SK-N-SH (cell line): ENCODE measurements around the gene YARS2. TPM values are rescaled to one million over a fixed set of nuclear protein-coding genes. Genes with fewer than 3 reads are reported as not detected.

Experiments used
- CTCF ChIA-PET: fragments of 300-600, 350-600 bp; formaldehyde crosslinking; extraction: SDS; loops from one replicate; lab custom pipeline; 2021; lab: Yijun Ruan, JAX
- POLR2A ChIA-PET: fragments of 350-600 bp; sonication (Branson Sonifier 250); formaldehyde crosslinking; extraction: SDS; loops from one replicate; lab custom pipeline; 2020; ENCODE audit warnings: antibody characterized with exemption, inconsistent platforms; lab: Yijun Ruan, JAX
- DNase-seq: peaks from one replicate; pipeline ENCODE4 v3.0.0; 2012
- H2AFZ ChIP-seq: fragments of 200-600 bp; sonication (generic); 2 replicates; pipeline ENCODE4 v1.8.1; 2016; ENCODE audit warnings: antibody characterized with exemption, mild to moderate bottlenecking, low read depth
- H3F3A ChIP-seq: fragments of 200-600 bp; sonication (generic); replicated peaks from 2 replicates; pipeline ENCODE3; 2016; ENCODE audit warnings: antibody characterized with exemption, mild to moderate bottlenecking; ENCODE audit not compliant: insufficient read depth
- H3K27ac ChIP-seq, 2 experiments: fragments of 200-500 bp in 1 of 2; fragments of 200-600 bp in 1 of 2; sonication (Bioruptor generic) in 1 of 2; sonication (generic), shearing (Covaris generic) in 1 of 2; 2 replicates each; pipeline versions ENCODE4 v1.5.1 to v1.6.1; 2014 to 2016; ENCODE audit warnings: low read depth in 2 of 2, inconsistent platforms in 1 of 2, low read length in 1 of 2, mild to moderate bottlenecking in 1 of 2, mixed read lengths in 1 of 2
- H3K27me3 ChIP-seq: fragments of 200-600 bp; sonication (generic), shearing (Covaris generic); 2 replicates; pipeline ENCODE4 v1.6.1; 2016; ENCODE audit warnings: mixed run types; ENCODE audit not compliant: insufficient read depth
- H3K36me3 ChIP-seq, 2 experiments: fragments of 200-500 bp in 1 of 2; fragments of 200-600 bp in 1 of 2; sonication (Bioruptor generic) in 1 of 2; sonication (generic) in 1 of 2; replicated peaks in 1 of 2; 2 replicates each; pipeline versions ENCODE3 to v1.5.1; 2014 to 2016; ENCODE audit warnings: low read length in 1 of 2, mild to moderate bottlenecking in 1 of 2; ENCODE audit not compliant: insufficient read depth in 2 of 2, control insufficient read depth in 1 of 2
- H3K4me1 ChIP-seq, 2 experiments: fragments of 200-500 bp in 1 of 2; fragments of 200-600 bp in 1 of 2; sonication (Bioruptor generic) in 1 of 2; sonication (generic), shearing (Covaris generic) in 1 of 2; 2 replicates each; pipeline versions ENCODE4 v1.5.1 to v1.6.1; 2014 to 2016; ENCODE audit warnings: low read depth in 1 of 2, low read length in 1 of 2, mixed run types in 1 of 2; ENCODE audit not compliant: insufficient read depth in 2 of 2, control insufficient read depth in 1 of 2
- H3K4me2 ChIP-seq: fragments of 200-600 bp; sonication (generic), shearing (Covaris generic); 2 replicates; pipeline ENCODE4 v1.6.1; 2017; ENCODE audit warnings: mixed run types
- H3K4me3 ChIP-seq, 2 experiments: fragments of 200-500 bp in 1 of 2; fragments of 200-600 bp in 1 of 2; sonication (Bioruptor generic) in 1 of 2; sonication (generic), shearing (Covaris generic) in 1 of 2; 2 replicates each; pipeline versions ENCODE4 v1.5.1 to v1.8.1; 2014 to 2016; ENCODE audit warnings: low read depth in 2 of 2, inconsistent platforms in 1 of 2, low read length in 1 of 2, mild to moderate bottlenecking in 1 of 2, mixed read lengths in 1 of 2, moderate library complexity in 1 of 2
- H3K79me2 ChIP-seq: fragments of 200-600 bp; sonication (generic); 2 replicates; pipeline ENCODE4 v1.8.1; 2017; ENCODE audit warnings: mild to moderate bottlenecking; ENCODE audit not compliant: insufficient read depth
- H3K9ac ChIP-seq: fragments of 200-600 bp; sonication (generic); 2 replicates; pipeline ENCODE4 v1.6.1; 2017; ENCODE audit warnings: mixed run types
- H3K9me2 ChIP-seq: fragments of 200-600 bp; sonication (generic); 2 replicates; pipeline ENCODE4 v1.6.1; 2017; ENCODE audit warnings: mixed run types
- H3K9me3 ChIP-seq: fragments of 200-600 bp; sonication (generic); 2 replicates; pipeline ENCODE4 v1.6.1; 2017; ENCODE audit warnings: mixed run types, mild to moderate bottlenecking, moderate library complexity
- H4K20me1 ChIP-seq: fragments of 200-600 bp; sonication (generic); 2 replicates; pipeline ENCODE4 v1.6.1; 2017; ENCODE audit warnings: mild to moderate bottlenecking, mixed run types; ENCODE audit not compliant: insufficient read depth
- ELF1 ChIP-seq: IDR thresholded peaks from 2 replicates; pipeline ENCODE4 v1.4.0; 2012
- EZH2phosphoT487 ChIP-seq: fragments of 200-600 bp; sonication (generic); IDR thresholded peaks from 2 replicates; pipeline ENCODE4 v1.6.1; 2017; ENCODE audit warnings: low read depth, mixed run types, mild to moderate bottlenecking, antibody characterized with exemption, moderate library complexity, borderline replicate concordance
- MEF2A ChIP-seq: IDR thresholded peaks from 2 replicates; pipeline ENCODE4 v1.4.0; 2012; ENCODE audit warnings: low read depth, borderline replicate concordance
- NRF1 ChIP-seq: IDR thresholded peaks from 2 replicates; pipeline ENCODE4 v1.6.1; 2012; ENCODE audit warnings: low read depth, mild to moderate bottlenecking, low read length
- RAD21 ChIP-seq: IDR thresholded peaks from 2 replicates; pipeline ENCODE4 v1.6.1; 2012; ENCODE audit warnings: mild to moderate bottlenecking, low read length
- RCOR1 ChIP-seq: fragments of 150-350 bp; IDR thresholded peaks from 2 replicates; pipeline ENCODE4 v1.6.1; 2017; ENCODE audit warnings: antibody characterized with exemption, low read length
- RFX5 ChIP-seq: IDR thresholded peaks from 2 replicates; pipeline ENCODE4 v1.6.1; 2012; ENCODE audit warnings: mild to moderate bottlenecking, improper control_type of control experiment, low read length
- SIN3A ChIP-seq: IDR thresholded peaks from 2 replicates; pipeline ENCODE4 v1.6.1; 2012; ENCODE audit warnings: low read depth, mild to moderate bottlenecking, low read length, moderate library complexity, borderline replicate concordance
- SMC3 ChIP-seq: IDR thresholded peaks from 2 replicates; pipeline ENCODE4 v1.6.1; 2012; ENCODE audit warnings: low read depth, low read length, improper control_type of control experiment
- whole genome bisulfite sequencing: methylation state at CpG from one replicate; pipeline ENCODE4 v1.1.6; 2017; ENCODE audit warnings: low lambda C conversion rate; 5-methylcytosine and 5-hydroxymethylcytosine counted together
- polyA plus RNA-seq, 3 experiments: library from polyadenylated mRNA; depleted of rRNA; stranded (reverse); fragments of >200 nt; gene quantifications; 2 replicates each; pipeline ENCODE4 v1.2.3, GENCODE V29; 2012
- TF ChIP-seq, protein P1 (sequence below): IDR thresholded peaks from 2 replicates; pipeline ENCODE4 v1.6.1; 2012; ENCODE audit warnings: mild to moderate bottlenecking, low read depth, low read length, moderate library complexity
- TF ChIP-seq, protein P2 (sequence below): fragments of 150-350 bp; IDR thresholded peaks from 2 replicates; pipeline ENCODE4 v1.6.1; 2016; ENCODE audit warnings: mild to moderate bottlenecking, low read depth, low read length
- TF ChIP-seq, protein P3 (sequence below): fragments of 200-600 bp; sonication (generic); IDR thresholded peaks from 2 replicates; pipeline ENCODE4 v1.6.1; 2017; ENCODE audit warnings: antibody characterized with exemption, mild to moderate bottlenecking, moderate library complexity
- TF ChIP-seq, protein P4 (sequence below): IDR thresholded peaks from 2 replicates; pipeline ENCODE4 v1.4.0; 2012; ENCODE audit warnings: low read depth, borderline replicate concordance

The YARS2 gene
- polyA plus RNA-seq, 1 of the 3 experiments (the other 2 are of a cell fraction): 14.3 TPM

DNA sequence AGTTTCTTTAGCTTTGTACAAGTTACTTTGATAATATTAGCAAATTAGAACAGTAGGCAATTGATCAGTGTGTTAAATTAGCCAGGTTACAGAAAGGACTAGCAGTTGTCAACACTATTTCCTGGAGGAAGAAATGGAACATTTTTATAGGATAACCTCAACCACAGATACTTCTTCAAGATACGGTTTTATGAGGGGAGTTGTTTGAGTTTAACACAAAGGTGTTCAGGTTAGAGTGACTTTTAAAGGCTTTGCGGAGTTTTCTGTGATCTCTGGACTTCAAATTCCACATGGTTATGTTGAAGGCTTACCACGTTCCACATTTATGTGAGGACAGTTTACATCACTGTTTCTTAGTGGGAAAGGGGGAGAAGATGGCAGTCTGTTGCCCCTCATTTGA lies 19.3 kb downstream of the YARS2 start:
- Histone ChIP-seq H3K9me2 (no peaks in the 10 kb centered on the region), H4K20me1 (no peaks in the 10 kb centered on the region), H3K27me3 (no peaks in the 10 kb centered on the region), H3K4me1 (no peaks in the 10 kb centered on the region; a peak in 2 of 4 replicates), H3K4me3 (no peak overlapping the region), H3K79me2 (peaks cover 5% of the 10 kb centered on the region; the same call in 1 of the 2 replicates), H2AFZ (no peak overlapping the region), H3K9me3 (no peaks in the 10 kb centered on the region), H3K36me3 (peaks cover 77 to 79% of the 10 kb centered on the region in 2 experiments), H3K27ac (no peak overlapping the region), H3K9ac (no peak overlapping the region), H3K4me2 (no peak overlapping the region), H3F3A (peaks cover 8% of the 10 kb centered on the region)
- 91% methylated on average over 3 of the region's 3 CpGs for WGBS
- ChIA-PET CTCF (interaction anchor here (0.6 to 1.2 kb wide), 2 partner anchors 19 to 20 kb away, joined by 3 to 4 read pairs; partner anchors contain the start of gene YARS2), POLR2A (interaction anchor here (0.7 kb wide), 1 partner anchor 24 kb away, joined by 3 read pairs; no protein-coding TSS in a partner anchor)
- TF ChIP-seq, protein P1, sequence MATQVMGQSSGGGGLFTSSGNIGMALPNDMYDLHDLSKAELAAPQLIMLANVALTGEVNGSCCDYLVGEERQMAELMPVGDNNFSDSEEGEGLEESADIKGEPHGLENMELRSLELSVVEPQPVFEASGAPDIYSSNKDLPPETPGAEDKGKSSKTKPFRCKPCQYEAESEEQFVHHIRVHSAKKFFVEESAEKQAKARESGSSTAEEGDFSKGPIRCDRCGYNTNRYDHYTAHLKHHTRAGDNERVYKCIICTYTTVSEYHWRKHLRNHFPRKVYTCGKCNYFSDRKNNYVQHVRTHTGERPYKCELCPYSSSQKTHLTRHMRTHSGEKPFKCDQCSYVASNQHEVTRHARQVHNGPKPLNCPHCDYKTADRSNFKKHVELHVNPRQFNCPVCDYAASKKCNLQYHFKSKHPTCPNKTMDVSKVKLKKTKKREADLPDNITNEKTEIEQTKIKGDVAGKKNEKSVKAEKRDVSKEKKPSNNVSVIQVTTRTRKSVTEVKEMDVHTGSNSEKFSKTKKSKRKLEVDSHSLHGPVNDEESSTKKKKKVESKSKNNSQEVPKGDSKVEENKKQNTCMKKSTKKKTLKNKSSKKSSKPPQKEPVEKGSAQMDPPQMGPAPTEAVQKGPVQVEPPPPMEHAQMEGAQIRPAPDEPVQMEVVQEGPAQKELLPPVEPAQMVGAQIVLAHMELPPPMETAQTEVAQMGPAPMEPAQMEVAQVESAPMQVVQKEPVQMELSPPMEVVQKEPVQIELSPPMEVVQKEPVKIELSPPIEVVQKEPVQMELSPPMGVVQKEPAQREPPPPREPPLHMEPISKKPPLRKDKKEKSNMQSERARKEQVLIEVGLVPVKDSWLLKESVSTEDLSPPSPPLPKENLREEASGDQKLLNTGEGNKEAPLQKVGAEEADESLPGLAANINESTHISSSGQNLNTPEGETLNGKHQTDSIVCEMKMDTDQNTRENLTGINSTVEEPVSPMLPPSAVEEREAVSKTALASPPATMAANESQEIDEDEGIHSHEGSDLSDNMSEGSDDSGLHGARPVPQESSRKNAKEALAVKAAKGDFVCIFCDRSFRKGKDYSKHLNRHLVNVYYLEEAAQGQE: no peak
- no peak for TF ChIP-seq NRF1
- TF ChIP-seq RAD21: no peak
- TF ChIP-seq RFX5: no peak
- DNase-seq: no peak

DNA sequence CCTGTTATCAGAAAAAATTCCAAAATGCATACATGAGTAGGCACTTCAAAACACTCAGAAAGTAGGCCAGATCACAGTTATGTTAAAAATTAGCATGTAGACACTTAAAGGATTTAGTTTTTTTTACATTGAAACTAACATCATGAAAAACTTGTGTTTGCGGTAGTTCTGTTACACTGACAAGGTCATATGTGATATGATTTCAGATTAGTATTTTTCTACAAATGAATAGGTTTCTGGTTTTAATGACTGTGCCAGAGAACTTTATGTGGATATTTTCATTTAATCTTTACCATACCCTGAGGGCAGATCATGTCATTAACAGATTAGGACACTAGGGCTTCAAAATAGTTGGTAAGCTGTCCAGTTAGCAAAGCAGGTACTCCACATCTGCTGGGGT lies 20.7 kb downstream of the YARS2 start:
- TF ChIP-seq SIN3A (no peak), RCOR1 (0 out of 2 replicates have a peak, but pooled peaks have one; percentile 11)
- no peaks in the 10 kb centered on the region for H4K20me1 ChIP-seq
- DNase-seq: peak; percentile 30
- 100% methylated on average over 1 of the region's 1 CpG for WGBS
- H3K79me2 ChIP-seq: no peaks in the 10 kb centered on the region
- H2AFZ ChIP-seq: no peak overlapping the region
- H3K27me3 ChIP-seq: no peaks in the 10 kb centered on the region
- H3K36me3 ChIP-seq: peaks cover 71 to 73% of the 10 kb centered on the region in 2 experiments
- POLR2A ChIA-PET: interaction anchor here (0.7 kb wide), 1 partner anchor 851 kb away, joined by 3 read pairs; no protein-coding TSS in a partner anchor
- H3K4me1 ChIP-seq: no peaks in the 10 kb centered on the region; a peak in 2 of 4 replicates
- no peaks in the 10 kb centered on the region for H3K9me3 ChIP-seq
- no peak overlapping the region for H3K9ac ChIP-seq
- peaks cover 8% of the 10 kb centered on the region for H3F3A ChIP-seq
- no peak overlapping the region for H3K27ac ChIP-seq
- no peak overlapping the region for H3K4me2 ChIP-seq
- H3K4me3 ChIP-seq: no peak overlapping the region
- no peaks in the 10 kb centered on the region for H3K9me2 ChIP-seq
- CTCF ChIA-PET: interaction anchor here (0.6 to 1.7 kb wide), 5 partner anchors 11 to 567 kb away, joined by 3 to 7 read pairs (median 3); partner anchors contain the start of gene YARS2

DNA sequence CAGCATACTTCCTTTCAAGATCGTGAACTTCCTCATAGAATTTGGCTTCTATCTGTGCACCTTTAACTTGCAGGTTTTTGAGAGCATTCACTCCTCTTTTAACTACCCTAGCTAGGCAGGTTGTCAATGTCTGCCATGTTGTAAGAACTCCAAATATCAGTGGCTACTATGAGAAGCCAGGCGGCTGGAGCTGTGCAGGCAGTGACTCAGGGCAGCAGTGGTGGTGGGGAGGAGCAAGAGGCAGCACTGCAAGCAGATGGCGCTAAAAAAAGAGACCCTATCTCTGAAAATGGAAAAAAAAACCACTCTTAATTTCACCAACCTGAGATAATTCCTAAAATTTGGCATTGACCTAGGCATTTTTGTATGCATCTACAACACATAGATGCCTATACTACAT lies 28.5 kb downstream of the YARS2 start:
- POLR2A ChIA-PET: no interaction called here
- no peak for TF ChIP-seq EZH2phosphoT487
- TF ChIP-seq, protein P2, sequence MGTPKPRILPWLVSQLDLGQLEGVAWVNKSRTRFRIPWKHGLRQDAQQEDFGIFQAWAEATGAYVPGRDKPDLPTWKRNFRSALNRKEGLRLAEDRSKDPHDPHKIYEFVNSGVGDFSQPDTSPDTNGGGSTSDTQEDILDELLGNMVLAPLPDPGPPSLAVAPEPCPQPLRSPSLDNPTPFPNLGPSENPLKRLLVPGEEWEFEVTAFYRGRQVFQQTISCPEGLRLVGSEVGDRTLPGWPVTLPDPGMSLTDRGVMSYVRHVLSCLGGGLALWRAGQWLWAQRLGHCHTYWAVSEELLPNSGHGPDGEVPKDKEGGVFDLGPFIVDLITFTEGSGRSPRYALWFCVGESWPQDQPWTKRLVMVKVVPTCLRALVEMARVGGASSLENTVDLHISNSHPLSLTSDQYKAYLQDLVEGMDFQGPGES: no peak
- TF ChIP-seq SMC3: no peak
- no peak for TF ChIP-seq MEF2A
- TF ChIP-seq SIN3A: no peak
- no peak for TF ChIP-seq RFX5
- TF ChIP-seq, protein P3, sequence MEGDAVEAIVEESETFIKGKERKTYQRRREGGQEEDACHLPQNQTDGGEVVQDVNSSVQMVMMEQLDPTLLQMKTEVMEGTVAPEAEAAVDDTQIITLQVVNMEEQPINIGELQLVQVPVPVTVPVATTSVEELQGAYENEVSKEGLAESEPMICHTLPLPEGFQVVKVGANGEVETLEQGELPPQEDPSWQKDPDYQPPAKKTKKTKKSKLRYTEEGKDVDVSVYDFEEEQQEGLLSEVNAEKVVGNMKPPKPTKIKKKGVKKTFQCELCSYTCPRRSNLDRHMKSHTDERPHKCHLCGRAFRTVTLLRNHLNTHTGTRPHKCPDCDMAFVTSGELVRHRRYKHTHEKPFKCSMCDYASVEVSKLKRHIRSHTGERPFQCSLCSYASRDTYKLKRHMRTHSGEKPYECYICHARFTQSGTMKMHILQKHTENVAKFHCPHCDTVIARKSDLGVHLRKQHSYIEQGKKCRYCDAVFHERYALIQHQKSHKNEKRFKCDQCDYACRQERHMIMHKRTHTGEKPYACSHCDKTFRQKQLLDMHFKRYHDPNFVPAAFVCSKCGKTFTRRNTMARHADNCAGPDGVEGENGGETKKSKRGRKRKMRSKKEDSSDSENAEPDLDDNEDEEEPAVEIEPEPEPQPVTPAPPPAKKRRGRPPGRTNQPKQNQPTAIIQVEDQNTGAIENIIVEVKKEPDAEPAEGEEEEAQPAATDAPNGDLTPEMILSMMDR: no peak
- TF ChIP-seq, protein P4, sequence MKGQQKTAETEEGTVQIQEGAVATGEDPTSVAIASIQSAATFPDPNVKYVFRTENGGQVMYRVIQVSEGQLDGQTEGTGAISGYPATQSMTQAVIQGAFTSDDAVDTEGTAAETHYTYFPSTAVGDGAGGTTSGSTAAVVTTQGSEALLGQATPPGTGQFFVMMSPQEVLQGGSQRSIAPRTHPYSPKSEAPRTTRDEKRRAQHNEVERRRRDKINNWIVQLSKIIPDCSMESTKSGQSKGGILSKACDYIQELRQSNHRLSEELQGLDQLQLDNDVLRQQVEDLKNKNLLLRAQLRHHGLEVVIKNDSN: no peak
- TF ChIP-seq ELF1: no peak

More for the DNA sequence above, 28.5 kb downstream of the YARS2 start:
- Histone ChIP-seq H3K4me2 (no peak overlapping the region), H4K20me1 (no peaks in the 10 kb centered on the region), H3K27me3 (no peaks in the 10 kb centered on the region), H3K9me2 (no peaks in the 10 kb centered on the region), H3K27ac (no peak overlapping the region), H3K4me1 (no peaks in the 10 kb centered on the region), H3K9ac (no peak overlapping the region), H2AFZ (no peak overlapping the region), H3K79me2 (0 out of 2 replicates have a peak, but pooled peaks cover 3% of the 10 kb centered on the region), H3K4me3 (no peak overlapping the region), H3K36me3 (peaks cover 49 to 63% of the 10 kb centered on the region in 2 experiments), H3K9me3 (no peaks in the 10 kb centered on the region), H3F3A (peaks cover 7% of the 10 kb centered on the region)
- 79% methylated on average over 3 of the region's 3 CpGs for WGBS
- CTCF ChIA-PET: interaction anchor here (1.0 kb wide), 1 partner anchor 28 kb away, joined by 4 read pairs; the partner anchor contains the start of gene YARS2
- DNase-seq: no peak
